Measurements from ENCODE around the gene PIP5K1B.

PIP5K1B gene

GRCh38 chr9:68704814-68705530 lies at the start of gene PIP5K1B:
PIP5K1B (plus strand) TSS chr9:68705240; CDS start chr9:68822615, 117,375 bp downstream.
- TF ChIP-seq FOXP2 (optimal IDR thresholded peaks at IDR 0.05; ENCODE audit: control extremely low read depth, extremely low read length, insufficient read depth) (no peak), EZH2 (IDR thresholded peaks at IDR 0.05) (no peak), POLR2AphosphoS5 (IDR thresholded peaks at IDR 0.05; ENCODE audit: borderline replicate concordance, low read depth, low read length) (no peak)
- Histone ChIP-seq H3K9ac (ENCODE audit: insufficient read length) (no peak within 1 kb of the TSS), H3K36me3 (ENCODE audit: insufficient read depth, low read length) (no peaks in the 10 kb centered on the region), H3K27ac (no peak within 1 kb of the TSS), H3K4me3 (no peak within 1 kb of the TSS), H3K9me3 (ENCODE audit: low read depth, low read length) (no peaks in the 10 kb centered on the region)
- no peak for DNase-seq (ENCODE audit: low read depth, low spot score)

- H3K36me3 ChIP-seq (ENCODE audit: insufficient read depth, low read length), result no peaks in the 10 kb centered on the region
- no peaks in the 10 kb centered on the region for H3K9me3 ChIP-seq (ENCODE audit: low read depth, low read length)
- H3K27ac ChIP-seq, result no peak overlapping the region
- no peak overlapping the region for H3K9ac ChIP-seq (ENCODE audit: insufficient read length)
- TF ChIP-seq POLR2AphosphoS5 (IDR thresholded peaks at IDR 0.05; ENCODE audit: borderline replicate concordance, low read depth, low read length), result no peak
- no peak for TF ChIP-seq FOXP2 (optimal IDR thresholded peaks at IDR 0.05; ENCODE audit: control extremely low read depth, extremely low read length, insufficient read depth)
- TF ChIP-seq EZH2 (IDR thresholded peaks at IDR 0.05), result no peak
- no peak for DNase-seq (ENCODE audit: low read depth, low spot score)
- H3K4me3 ChIP-seq, result no peak overlapping the region
Observed at GRCh38 chr9:68664036-68664435, 41.0 kb upstream of the PIP5K1B start.

- H3K4me3 ChIP-seq, result no peak overlapping the region
- DNase-seq (ENCODE audit: low read depth, low spot score), result no peak
- TF ChIP-seq FOXP2 (optimal IDR thresholded peaks at IDR 0.05; ENCODE audit: control extremely low read depth, extremely low read length, insufficient read depth) (no peak), EZH2 (IDR thresholded peaks at IDR 0.05) (no peak), POLR2AphosphoS5 (IDR thresholded peaks at IDR 0.05; ENCODE audit: borderline replicate concordance, low read depth, low read length) (no peak)
- no peak overlapping the region for H3K9ac ChIP-seq (ENCODE audit: insufficient read length)
- no peak overlapping the region for H3K27ac ChIP-seq
- H3K36me3 ChIP-seq (ENCODE audit: insufficient read depth, low read length), result no peaks in the 10 kb centered on the region
- no peaks in the 10 kb centered on the region for H3K9me3 ChIP-seq (ENCODE audit: low read depth, low read length)
Observed at GRCh38 chr9:68668127-68668526, 36.9 kb upstream of the PIP5K1B start.

GRCh38 chr9:68669218-68669617 lies 35.8 kb upstream of the PIP5K1B start:
- no peak for DNase-seq (ENCODE audit: low read depth, low spot score)
- no peak overlapping the region for H3K4me3 ChIP-seq
- TF ChIP-seq POLR2AphosphoS5 (IDR thresholded peaks at IDR 0.05; ENCODE audit: borderline replicate concordance, low read depth, low read length) (no peak), FOXP2 (optimal IDR thresholded peaks at IDR 0.05; ENCODE audit: control extremely low read depth, extremely low read length, insufficient read depth) (no peak), EZH2 (IDR thresholded peaks at IDR 0.05) (no peak)
- H3K27ac ChIP-seq, result no peak overlapping the region
- no peak overlapping the region for H3K9ac ChIP-seq (ENCODE audit: insufficient read length)
- H3K9me3 ChIP-seq (ENCODE audit: low read depth, low read length), result no peaks in the 10 kb centered on the region
- no peaks in the 10 kb centered on the region for H3K36me3 ChIP-seq (ENCODE audit: insufficient read depth, low read length)

- Histone ChIP-seq H3K4me3 (no peak overlapping the region), H3K9ac (ENCODE audit: insufficient read length) (no peak overlapping the region), H3K9me3 (ENCODE audit: low read depth, low read length) (no peaks in the 10 kb centered on the region), H3K27ac (no peak overlapping the region), H3K36me3 (ENCODE audit: insufficient read depth, low read length) (no peaks in the 10 kb centered on the region)
- no peak for DNase-seq (ENCODE audit: low read depth, low spot score)
- TF ChIP-seq FOXP2 (optimal IDR thresholded peaks at IDR 0.05; ENCODE audit: control extremely low read depth, extremely low read length, insufficient read depth) (no peak), POLR2AphosphoS5 (IDR thresholded peaks at IDR 0.05; ENCODE audit: borderline replicate concordance, low read depth, low read length) (no peak), EZH2 (IDR thresholded peaks at IDR 0.05) (no peak)
Observed at GRCh38 chr9:68672215-68672614, 32.8 kb upstream of the PIP5K1B start.

- no peak for DNase-seq (ENCODE audit: low read depth, low spot score)
- H3K9me3 ChIP-seq (ENCODE audit: low read depth, low read length), result no peaks in the 10 kb centered on the region
- H3K4me3 ChIP-seq, result no peak overlapping the region
- H3K36me3 ChIP-seq (ENCODE audit: insufficient read depth, low read length), result no peaks in the 10 kb centered on the region
- H3K27ac ChIP-seq, result no peak overlapping the region
- TF ChIP-seq POLR2AphosphoS5 (IDR thresholded peaks at IDR 0.05; ENCODE audit: borderline replicate concordance, low read depth, low read length) (no peak), EZH2 (IDR thresholded peaks at IDR 0.05) (no peak), FOXP2 (optimal IDR thresholded peaks at IDR 0.05; ENCODE audit: control extremely low read depth, extremely low read length, insufficient read depth) (no peak)
- no peak overlapping the region for H3K9ac ChIP-seq (ENCODE audit: insufficient read length)
Observed at GRCh38 chr9:68672625-68673024, 32.4 kb upstream of the PIP5K1B start.

- H3K9me3 ChIP-seq (ENCODE audit: low read depth, low read length), result no peaks in the 10 kb centered on the region
- no peaks in the 10 kb centered on the region for H3K36me3 ChIP-seq (ENCODE audit: insufficient read depth, low read length)
- TF ChIP-seq FOXP2 (optimal IDR thresholded peaks at IDR 0.05; ENCODE audit: control extremely low read depth, extremely low read length, insufficient read depth) (no peak), EZH2 (IDR thresholded peaks at IDR 0.05) (no peak), POLR2AphosphoS5 (IDR thresholded peaks at IDR 0.05; ENCODE audit: borderline replicate concordance, low read depth, low read length) (no peak)
- DNase-seq (ENCODE audit: low read depth, low spot score), result no peak
- no peak overlapping the region for H3K4me3 ChIP-seq
- no peak overlapping the region for H3K27ac ChIP-seq
- no peak overlapping the region for H3K9ac ChIP-seq (ENCODE audit: insufficient read length)
Observed at GRCh38 chr9:68678430-68678829, 26.6 kb upstream of the PIP5K1B start.

GRCh38 chr9:68683433-68683832 lies 21.6 kb upstream of the PIP5K1B start:
- TF ChIP-seq FOXP2 (optimal IDR thresholded peaks at IDR 0.05; ENCODE audit: control extremely low read depth, extremely low read length, insufficient read depth) (no peak), EZH2 (IDR thresholded peaks at IDR 0.05) (no peak), POLR2AphosphoS5 (IDR thresholded peaks at IDR 0.05; ENCODE audit: borderline replicate concordance, low read depth, low read length) (no peak)
- no peak overlapping the region for H3K27ac ChIP-seq

GRCh38 chr9:68685213-68685612 lies 19.8 kb upstream of the PIP5K1B start:
- no peaks in the 10 kb centered on the region for H3K9me3 ChIP-seq (ENCODE audit: low read depth, low read length)
- no peak overlapping the region for H3K4me3 ChIP-seq
- H3K27ac ChIP-seq, result no peak overlapping the region
- no peak overlapping the region for H3K9ac ChIP-seq (ENCODE audit: insufficient read length)
- TF ChIP-seq POLR2AphosphoS5 (IDR thresholded peaks at IDR 0.05; ENCODE audit: borderline replicate concordance, low read depth, low read length) (no peak), FOXP2 (optimal IDR thresholded peaks at IDR 0.05; ENCODE audit: control extremely low read depth, extremely low read length, insufficient read depth) (no peak), EZH2 (IDR thresholded peaks at IDR 0.05) (no peak)
- H3K36me3 ChIP-seq (ENCODE audit: insufficient read depth, low read length), result no peaks in the 10 kb centered on the region
- no peak for DNase-seq (ENCODE audit: low read depth, low spot score)

More at GRCh38 chr9:68683433-68683832, 21.6 kb upstream of the PIP5K1B start:
- no peak for DNase-seq (ENCODE audit: low read depth, low spot score)
- Histone ChIP-seq H3K9me3 (ENCODE audit: low read depth, low read length) (no peaks in the 10 kb centered on the region), H3K9ac (ENCODE audit: insufficient read length) (no peak overlapping the region), H3K4me3 (no peak overlapping the region), H3K36me3 (ENCODE audit: insufficient read depth, low read length) (no peaks in the 10 kb centered on the region)
